Measurements from ENCODE around the gene IFT74.

Gene IFT74

DNA sequence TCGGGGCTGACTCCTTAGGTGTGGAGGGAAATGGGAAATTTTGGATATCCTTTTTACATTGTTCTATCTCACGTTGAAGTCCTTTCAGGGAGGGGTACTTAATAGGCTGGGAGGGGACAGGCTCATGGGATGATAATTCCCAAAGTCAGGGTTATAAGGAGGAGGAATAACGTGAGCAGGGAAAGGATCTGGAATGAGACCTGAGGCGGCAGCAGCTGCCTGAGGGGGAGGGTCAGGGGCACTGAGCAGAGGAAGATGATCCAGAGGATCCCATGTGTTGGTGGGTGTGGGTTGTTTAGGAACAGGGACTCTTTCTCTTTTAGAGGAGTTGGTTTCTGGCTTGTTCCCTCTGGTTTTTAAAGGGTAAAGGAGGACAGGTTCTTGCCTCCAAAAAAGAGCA lies 18.7 kb downstream of the IFT74 start:
- no peak for DNase-seq (ENCODE audit: low read depth, low spot score)

DNA sequence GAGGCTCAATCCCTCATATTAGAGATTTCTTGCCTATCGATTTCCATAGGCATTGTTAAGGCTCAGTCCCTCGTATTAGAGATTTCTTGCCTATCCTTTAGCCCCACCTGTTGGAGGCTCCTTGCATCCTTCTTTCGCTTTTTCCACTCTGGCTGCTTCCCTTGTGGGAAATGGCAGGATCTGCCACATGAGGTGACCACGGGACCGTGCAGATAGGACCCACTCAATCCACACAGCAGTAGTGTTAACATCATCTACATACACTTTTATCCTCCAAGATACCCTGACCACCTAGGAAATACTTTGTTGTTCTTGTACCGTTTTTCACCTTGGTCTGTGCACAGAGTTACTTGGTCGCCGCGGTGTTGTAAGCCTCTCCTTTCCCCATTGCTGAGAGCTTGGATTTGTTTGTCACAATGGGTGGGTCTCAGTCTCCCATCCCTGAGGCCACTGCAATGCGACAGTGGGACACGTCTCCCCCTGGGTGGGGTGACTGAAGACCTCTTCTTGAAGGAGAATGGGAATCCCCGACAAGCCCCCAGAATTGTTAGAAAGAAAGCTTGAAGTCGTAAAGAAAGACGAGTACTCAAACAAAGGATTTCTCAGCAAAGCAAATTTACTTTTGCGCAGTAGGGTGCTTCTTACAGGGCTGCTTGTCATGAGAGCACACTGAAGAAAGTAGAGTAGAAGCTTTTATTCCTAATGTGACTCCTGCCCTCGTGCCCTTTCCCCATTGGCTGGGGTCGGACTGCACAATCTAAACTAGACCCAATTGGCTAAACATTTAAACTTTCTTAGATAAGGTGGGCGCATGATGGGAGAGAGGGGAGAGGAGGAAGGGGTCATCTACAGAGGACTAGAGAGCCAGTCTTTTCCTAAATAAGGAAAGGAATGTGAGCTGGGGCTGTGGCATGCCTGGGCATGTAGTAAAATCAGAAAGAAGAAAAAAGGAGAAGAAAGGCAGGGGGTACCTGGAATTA lies 19.8 kb downstream of the IFT74 start:
- DNase-seq (ENCODE audit: low read depth, low spot score) = no peak

DNA sequence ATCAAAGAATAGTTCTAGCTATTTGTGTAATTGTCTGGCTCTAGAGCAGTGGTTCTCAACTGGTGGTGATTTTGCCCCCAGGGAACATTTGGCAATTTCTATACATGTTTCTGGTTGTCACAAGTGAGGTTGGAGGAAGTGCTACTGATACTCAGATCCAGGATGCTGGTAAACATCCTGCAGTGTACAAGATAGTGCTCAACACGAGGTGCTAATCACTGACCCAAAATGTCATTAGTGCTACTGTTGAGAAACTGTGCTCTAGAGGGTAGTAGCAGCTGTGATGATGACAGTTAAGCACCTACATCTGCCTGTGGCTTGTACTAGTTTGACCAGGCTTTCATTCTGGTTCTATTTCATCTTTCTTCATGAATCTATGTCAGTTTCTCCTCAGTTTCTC lies 27.1 kb downstream of the IFT74 start:
- DNase-seq (ENCODE audit: low read depth, low spot score) = no peak

- no peak for DNase-seq (ENCODE audit: low read depth, low spot score)
Observed at GRCh38 chr9:26995810-26996209, 39.6 kb downstream of the IFT74 start.

DNA sequence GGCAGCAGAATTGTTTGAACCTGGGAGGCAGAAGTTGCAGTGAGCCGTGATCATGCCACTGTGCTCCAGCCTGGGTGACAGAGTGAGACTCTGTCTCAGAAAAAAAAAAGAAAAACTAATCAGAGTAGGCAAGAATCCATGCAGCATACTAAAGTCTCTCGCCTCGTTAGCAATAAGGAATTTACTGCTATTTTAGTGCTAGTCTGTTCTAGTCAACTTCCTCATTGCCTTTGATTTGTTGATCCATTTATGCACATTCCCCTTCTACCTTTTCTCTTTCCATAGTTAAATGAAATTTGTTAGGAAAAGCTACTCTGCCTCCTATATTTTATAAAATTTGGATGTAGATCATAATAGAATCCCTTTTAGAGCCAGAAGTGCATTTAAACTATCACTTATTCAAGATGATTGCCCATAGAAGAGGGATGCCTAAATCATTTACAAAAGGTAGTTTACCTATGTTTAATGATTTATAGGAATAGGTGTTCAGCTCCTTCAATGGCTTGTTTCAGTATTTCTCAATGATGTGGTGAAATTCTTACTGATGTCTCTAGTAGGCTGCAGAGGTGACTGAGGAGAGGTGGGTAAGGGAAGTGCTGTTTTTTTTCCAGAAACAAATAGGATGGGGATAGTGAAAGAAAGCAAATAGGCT lies 47.3 kb downstream of the IFT74 start:
- DNase-seq (ENCODE audit: low read depth, low spot score) = no peak

DNA sequence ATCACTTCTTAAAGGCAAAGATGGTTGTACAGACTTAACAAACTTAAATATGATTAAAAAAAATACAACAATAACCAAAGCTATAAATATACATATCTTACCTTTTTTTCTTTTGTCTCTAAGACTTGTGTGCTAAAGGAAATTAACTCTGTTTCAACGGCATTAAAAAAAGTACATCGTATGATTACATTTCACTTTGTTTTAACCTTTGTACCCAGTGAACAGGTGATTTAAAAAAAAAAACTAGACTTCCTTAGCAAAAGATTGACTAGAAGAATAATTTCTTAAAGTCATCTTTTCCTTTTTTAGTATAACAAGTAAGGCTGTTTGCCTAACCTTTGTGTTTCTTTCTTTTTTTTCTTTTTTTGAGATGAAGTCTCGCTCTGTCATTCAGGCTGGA lies 49.3 kb downstream of the IFT74 start, which contains the start of gene LRRC19:
Gene LRRC19 (minus strand): TSS at position 182 of the 400 bp plus-strand sequence. CDS start 5,978 bp downstream, outside the sequence.
- no peak for DNase-seq (ENCODE audit: low read depth, low spot score)

DNA sequence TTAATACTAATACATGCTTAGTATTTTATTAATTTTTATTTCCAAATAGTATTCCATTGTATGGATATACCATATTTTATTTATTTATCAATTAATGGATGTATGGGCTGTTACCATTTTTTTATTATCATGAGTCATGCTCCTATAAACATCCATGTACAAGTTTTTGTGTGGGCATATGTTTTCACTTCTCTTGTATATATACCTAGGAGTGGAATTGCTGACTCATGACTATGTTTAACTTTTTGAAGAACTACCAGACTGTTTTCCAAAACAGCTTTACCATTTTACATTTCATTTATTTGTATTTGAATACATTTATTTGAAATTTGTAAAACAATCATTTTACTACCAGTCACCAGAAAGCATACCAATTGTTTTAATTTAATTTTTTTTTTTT lies 63.4 kb downstream of the IFT74 start:
- DNase-seq (ENCODE audit: low read depth, low spot score) = no peak

DNA sequence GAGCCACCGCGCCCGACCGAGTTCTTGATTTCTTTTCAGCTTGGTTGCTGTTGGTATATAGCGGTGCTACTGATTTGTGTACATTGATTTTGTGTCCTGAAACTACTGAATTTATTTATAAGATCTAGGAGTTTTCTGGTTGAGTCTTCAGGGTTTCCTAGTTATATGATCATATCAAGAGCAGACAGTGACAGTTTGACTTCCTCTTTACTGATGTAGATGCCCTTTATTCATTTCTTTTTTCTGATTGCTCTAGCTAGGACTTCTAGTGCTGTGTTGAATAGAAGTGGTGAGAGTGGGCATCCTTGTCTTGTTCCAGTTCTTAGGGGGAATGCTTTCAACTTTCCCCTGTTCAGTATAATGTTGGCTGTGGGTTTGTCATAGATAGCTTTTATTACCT lies 66.7 kb downstream of the IFT74 start:
- DNase-seq (ENCODE audit: low read depth, low spot score) = no peak

DNA sequence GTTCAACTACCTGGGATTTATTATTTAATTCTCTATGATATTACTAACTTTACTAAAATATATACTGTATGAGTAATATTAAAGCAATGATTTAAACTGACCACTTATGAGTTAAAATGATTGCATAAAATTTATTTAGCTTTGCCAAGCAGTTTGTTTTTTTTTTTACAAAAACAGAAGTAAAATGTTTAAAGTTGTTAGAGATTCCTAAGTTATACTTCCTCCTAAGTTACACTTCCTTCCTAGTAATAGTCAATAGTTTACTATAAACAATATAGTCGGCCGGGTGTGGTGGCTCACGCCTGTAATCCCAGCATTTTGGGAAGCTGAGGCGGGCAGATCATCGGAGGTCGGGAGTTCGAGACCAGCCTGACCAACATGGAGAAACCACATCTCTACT lies 73.0 kb downstream of the IFT74 start:
- DNase-seq (ENCODE audit: low read depth, low spot score) = no peak

- DNase-seq (ENCODE audit: low read depth, low spot score) = no peak
Observed at GRCh38 chr9:27033815-27034403, 77.7 kb downstream of the IFT74 start.

DNA sequence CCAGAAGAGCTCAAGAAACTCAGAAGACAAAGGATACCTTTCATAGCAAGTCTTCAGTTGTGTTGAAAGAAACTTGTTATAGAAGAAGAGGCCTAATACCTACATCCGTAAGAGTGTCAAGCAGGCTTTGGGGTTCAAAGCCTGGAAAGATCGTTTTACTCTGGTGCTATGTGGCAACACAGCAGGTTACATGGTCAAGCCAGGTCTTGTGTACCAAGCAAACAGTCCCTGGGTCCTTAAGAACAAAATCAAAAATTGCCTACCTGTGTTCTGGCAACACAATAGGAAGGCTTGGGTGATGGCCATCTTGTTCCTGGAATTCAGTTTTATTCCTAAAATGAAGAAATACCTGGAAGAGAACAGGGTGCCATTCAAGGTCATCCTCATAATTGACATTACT lies 81.3 kb downstream of the IFT74 start:
- DNase-seq (ENCODE audit: low read depth, low spot score) = no peak

- no peak for DNase-seq (ENCODE audit: low read depth, low spot score)
Observed at GRCh38 chr9:27041746-27042145, 85.5 kb downstream of the IFT74 start.

DNA sequence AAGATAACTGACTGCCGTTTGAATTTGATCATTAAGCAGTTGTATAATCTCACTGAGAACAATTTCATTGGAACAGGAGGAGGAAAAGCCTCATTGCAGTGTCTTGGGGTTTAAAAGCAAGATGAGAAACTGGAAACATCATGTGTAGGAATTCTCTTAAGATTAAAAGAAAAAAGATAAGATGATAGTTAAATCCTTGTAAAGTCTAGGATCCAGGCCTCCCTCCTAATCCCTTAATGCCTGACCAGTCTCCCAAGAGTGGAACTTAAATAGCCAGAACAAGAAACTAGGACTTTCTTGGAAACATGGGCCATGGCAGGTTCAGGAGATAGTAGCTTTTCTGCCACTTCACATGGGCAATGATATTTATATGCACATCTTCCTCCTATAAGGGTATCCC lies 86.3 kb downstream of the IFT74 start:
- no peak for DNase-seq (ENCODE audit: low read depth, low spot score)

DNA sequence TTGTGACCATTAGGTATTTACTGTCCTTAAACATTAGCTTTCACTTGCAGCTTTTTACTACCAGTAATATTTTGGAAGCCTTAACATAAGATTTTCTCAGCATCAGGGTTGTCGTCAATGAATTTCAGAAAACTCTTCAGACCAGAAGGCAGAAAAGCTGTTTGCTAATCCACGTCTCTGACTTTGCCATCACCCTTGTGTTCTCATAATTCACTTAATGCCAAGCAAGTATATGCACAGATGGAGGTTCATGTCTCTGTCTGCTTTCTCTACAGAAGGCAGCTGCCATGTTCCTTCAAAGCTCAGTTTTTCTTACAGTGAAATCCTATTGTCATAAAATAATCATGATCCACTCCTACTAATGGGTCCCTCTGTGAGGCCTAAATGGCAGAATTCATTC lies 87.0 kb downstream of the IFT74 start:
- DNase-seq (ENCODE audit: low read depth, low spot score) = no peak

GRCh38 chr9:27047136-27047535 lies 90.9 kb downstream of the IFT74 start:
- no peak for DNase-seq (ENCODE audit: low read depth, low spot score)

DNA sequence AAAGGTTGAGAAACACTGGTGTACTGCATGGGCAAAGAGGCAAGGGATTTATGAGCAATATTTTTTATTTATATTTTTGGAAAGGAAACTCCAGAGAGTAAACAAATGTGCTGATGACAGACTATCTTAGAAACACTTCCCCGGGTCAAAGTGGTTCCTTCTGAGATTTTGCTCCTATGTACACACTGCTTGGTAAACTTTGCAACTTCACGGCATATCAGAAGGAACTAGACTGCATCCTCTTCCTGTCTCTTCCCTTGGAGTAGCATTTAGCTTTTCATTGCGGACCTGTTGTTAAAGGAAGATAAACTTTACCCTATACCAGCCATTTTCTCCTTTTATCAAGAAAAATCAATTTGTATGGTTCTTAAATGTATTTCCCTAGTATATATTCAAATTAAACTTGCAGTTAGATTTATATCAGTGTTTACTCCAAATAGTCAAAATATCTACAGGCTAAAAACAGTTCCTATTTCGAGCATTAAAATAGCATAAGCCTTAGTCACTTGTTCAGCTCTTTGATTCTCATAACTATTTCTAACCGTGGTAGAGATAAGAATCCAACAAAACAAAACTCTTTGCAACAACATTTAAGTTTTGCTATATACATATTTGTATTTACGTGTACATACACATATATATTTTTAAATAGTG lies 97.3 kb downstream of the IFT74 start:
- DNase-seq (ENCODE audit: low read depth, low spot score) = no peak

- no peak for DNase-seq (ENCODE audit: low read depth, low spot score)
Observed at GRCh38 chr9:27054125-27054524, 97.9 kb downstream of the IFT74 start.

- no peak for DNase-seq (ENCODE audit: low read depth, low spot score)
Observed at GRCh38 chr9:27054841-27055240, 98.6 kb downstream of the IFT74 start.

GRCh38 chr9:27059412-27059811 lies 103.2 kb downstream of the IFT74 start:
- no peak for DNase-seq (ENCODE audit: low read depth, low spot score)

DNA sequence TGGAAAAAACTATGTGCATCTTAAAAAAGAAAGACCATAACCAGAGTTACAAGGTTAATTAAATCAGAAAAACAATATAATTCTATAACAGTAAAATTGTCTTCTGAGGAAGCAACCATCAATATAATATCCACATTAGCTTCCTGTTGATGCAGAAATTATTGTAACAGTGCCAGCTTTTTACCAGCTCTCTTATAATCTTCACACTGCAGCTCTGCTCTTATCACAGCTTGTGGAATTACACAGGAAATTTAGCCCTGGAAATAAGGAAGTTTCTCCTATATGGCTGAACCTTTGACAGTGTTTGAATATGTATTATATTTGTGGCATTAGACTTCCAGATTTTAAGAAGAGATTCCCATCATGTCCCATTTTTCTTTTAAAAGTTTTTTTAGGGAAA lies 103.7 kb downstream of the IFT74 start:
- no peak for DNase-seq (ENCODE audit: low read depth, low spot score)

DNA sequence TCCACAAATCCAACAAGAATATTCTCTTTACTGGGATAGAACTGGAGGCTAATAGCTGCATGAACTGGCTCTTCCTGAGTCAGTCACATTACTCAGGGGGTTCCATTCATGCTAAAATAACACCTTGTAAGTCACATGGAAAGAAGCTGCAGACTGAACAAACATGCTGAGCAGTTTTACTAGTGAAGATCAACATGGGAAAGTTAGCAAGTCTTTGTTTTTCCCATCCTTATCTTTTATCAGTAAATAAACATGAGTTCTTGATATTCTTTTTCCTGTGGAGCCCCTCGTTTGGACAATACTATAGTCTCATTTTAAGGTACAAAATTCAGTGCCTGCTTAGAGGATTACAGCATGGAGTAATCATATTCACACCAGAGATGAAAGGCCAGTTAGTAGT lies 109.1 kb downstream of the IFT74 start:
- no peak for DNase-seq (ENCODE audit: low read depth, low spot score)

Data from activated CD4-positive, CD25-positive, alpha-beta regulatory T cell treated with anti-CD3 and anti-CD28 coated beads, Interleukin-2, amount 50 U/mL, for 16 hours (primary cell).